Nucleus accumbens (tissue), 56 donors: ENCODE results near the gene LRMDA.
"Not testable (repeated sequence)": the region's sequence is repeated elsewhere in the genome, so short reads cannot be mapped to it uniquely, and the experiment has no call there.

Experiments used
- DNase-seq, 56 donors: peaks; one replicate each; lab custom pipeline; 2025; lab: John Stamatoyannopoulos, UW

The LRMDA gene

GRCh38 chr10:75498884-75499350 is 67.5 kb downstream of the LRMDA start:
- no peak for DNase-seq

- DNase-seq, result no peak
These were observed 68.2 kb downstream of the LRMDA start for GRCh38 chr10:75499556-75500160.

GRCh38 chr10:75502389-75502788 is 71.0 kb downstream of the LRMDA start:
- DNase-seq, result no peak

GRCh38 chr10:75502838-75503237 is 71.4 kb downstream of the LRMDA start:
- DNase-seq, result no peak

- DNase-seq, result no peak
These were observed 73.9 kb downstream of the LRMDA start for GRCh38 chr10:75505293-75505692.

- DNase-seq, result no peak
These were observed 74.5 kb downstream of the LRMDA start for GRCh38 chr10:75505840-75506506.

- no peak for DNase-seq
These were observed 75.5 kb downstream of the LRMDA start for GRCh38 chr10:75506930-75507329.

- DNase-seq, result no peak
These were observed 76.0 kb downstream of the LRMDA start for GRCh38 chr10:75507469-75507868.

GRCh38 chr10:75508239-75508813 is 76.9 kb downstream of the LRMDA start:
- DNase-seq, result no peak

GRCh38 chr10:75508814-75509306 is 77.4 kb downstream of the LRMDA start:
- no peak for DNase-seq

- no peak for DNase-seq
These were observed 78.3 kb downstream of the LRMDA start for GRCh38 chr10:75509706-75510105.

- no peak for DNase-seq
These were observed 79.6 kb downstream of the LRMDA start for GRCh38 chr10:75511011-75511410.

- no peak for DNase-seq
These were observed 80.9 kb downstream of the LRMDA start for GRCh38 chr10:75512203-75512933.

GRCh38 chr10:75513292-75513885 is 82.0 kb downstream of the LRMDA start:
- DNase-seq, result no peak

GRCh38 chr10:75514830-75515229 is 83.4 kb downstream of the LRMDA start:
- DNase-seq, result no peak

- DNase-seq, result not testable (repeated sequence)
These were observed 84.7 kb downstream of the LRMDA start for GRCh38 chr10:75516154-75516553.

GRCh38 chr10:75519213-75519612 is 87.8 kb downstream of the LRMDA start:
- DNase-seq, result not testable (repeated sequence)

GRCh38 chr10:75521194-75521829 is 89.9 kb downstream of the LRMDA start:
- not testable (repeated sequence) for DNase-seq

- DNase-seq, result no peak
These were observed 93.6 kb downstream of the LRMDA start for GRCh38 chr10:75525067-75525466.

- no peak for DNase-seq
These were observed 94.2 kb downstream of the LRMDA start for GRCh38 chr10:75525646-75526045.
